HepG2 (cell line): ENCODE measurements around the gene COG1. TPM values are rescaled to one million over a fixed set of nuclear protein-coding genes. Genes with fewer than 3 reads are reported as not detected.

Source experiments
- ATF7-NPFF ChIP-seq: sonication (generic); formaldehyde crosslinking; IDR thresholded peaks from 2 replicates; pipeline ENCODE4 v1.8.1; 2023; ENCODE audit warnings: mild to moderate bottlenecking, low read depth, missing genetic modification reagents, moderate library complexity
- BORCS8-MEF2B ChIP-seq: sonication (generic); formaldehyde crosslinking; IDR thresholded peaks from 2 replicates; pipeline ENCODE4 v1.8.0; 2022; ENCODE audit warnings: mild to moderate bottlenecking, missing genetic modification reagents
- DR1 ChIP-seq: sonication (generic); formaldehyde crosslinking; IDR thresholded peaks from 2 replicates; pipeline ENCODE4 v1.8.0; 2021; ENCODE audit warnings: mild to moderate bottlenecking, missing genetic modification reagents, inconsistent platforms
- NCOA5 ChIP-seq: sonication (generic); formaldehyde crosslinking; IDR thresholded peaks from 2 replicates; pipeline ENCODE4 v1.4.0; 2020; ENCODE audit warnings: missing genetic modification reagents
- NFE2 ChIP-seq: sonication (generic); formaldehyde crosslinking; IDR thresholded peaks from 2 replicates; pipeline ENCODE4 v1.4.0; 2020; ENCODE audit warnings: missing genetic modification reagents
- PBX3 ChIP-seq: sonication (generic); formaldehyde crosslinking; IDR thresholded peaks from 2 replicates; pipeline ENCODE4 v1.8.1; 2023; ENCODE audit warnings: missing genetic modification reagents, inconsistent platforms, borderline replicate concordance
- SALL2 ChIP-seq: sonication (generic); formaldehyde crosslinking; IDR thresholded peaks from 2 replicates; pipeline ENCODE4 v1.8.1; 2023; ENCODE audit warnings: mild to moderate bottlenecking, missing genetic modification reagents, inconsistent platforms
- SNAPC4 ChIP-seq: sonication (generic); formaldehyde crosslinking; IDR thresholded peaks from 2 replicates; pipeline ENCODE4 v1.4.0; 2020; ENCODE audit warnings: mild to moderate bottlenecking, missing genetic modification reagents
- UBTF ChIP-seq: sonication (generic); formaldehyde crosslinking; IDR thresholded peaks from 2 replicates; pipeline ENCODE4 v1.4.0; 2020; ENCODE audit warnings: mild to moderate bottlenecking, missing genetic modification reagents
- ZBTB49 ChIP-seq: sonication (generic); formaldehyde crosslinking; IDR thresholded peaks from 2 replicates; pipeline ENCODE4 v1.4.0; 2020; ENCODE audit warnings: missing genetic modification reagents, borderline replicate concordance
- ZNF207 ChIP-seq: fragments of 450-650 bp; IDR thresholded peaks from 2 replicates; pipeline ENCODE4 v1.6.1; 2016; ENCODE audit warnings: antibody characterized with exemption, borderline replicate concordance
- ZNF256 ChIP-seq: sonication (generic); formaldehyde crosslinking; conservative IDR thresholded peaks from 2 replicates; pipeline ENCODE4 v1.4.0; 2020; ENCODE audit warnings: missing genetic modification reagents
- ZNF281 ChIP-seq: sonication (generic); formaldehyde crosslinking; IDR thresholded peaks from 2 replicates; pipeline ENCODE4 v1.4.0; 2020; ENCODE audit warnings: missing genetic modification reagents, borderline replicate concordance
- polyA plus RNA-seq, 8 experiments: library from polyadenylated mRNA; depleted of rRNA in 3 of 8; stranded (reverse) in 7 of 8; unstranded in 1 of 8; fragments of >200 nt; fragmentation: Illumina TruSeq in 4 of 8; extraction: Trizol in 4 of 8; gene quantifications; 2 replicates each; pipeline versions ENCODE4 v1.2.1 to v1.2.3, GENCODE V29; 2011 to 2016; ENCODE audit warnings: low read depth in 4 of 8, missing spikeins in 1 of 8, mixed read lengths in 1 of 8; ENCODE audit not compliant: insufficient read depth in 1 of 8
- total RNA-seq, 5 experiments: library from RNA; depleted of rRNA; stranded (reverse); fragments of >200 nt; fragmentation: Illumina TruSeq; extraction: Trizol; gene quantifications; 2 replicates each; pipeline ENCODE4 v1.2.3, GENCODE V29; 2016; ENCODE audit warnings: low read depth in 1 of 5

Gene COG1
- total and polyA plus RNA-seq, 2 of the 13 experiments (the other 11 are each of a cell fraction or from before 2014, with no cell fraction given): 36.6 to 39.7 TPM

GRCh38 chr17:73187203-73187769 lies 5.6 kb upstream of the COG1 start (continued):
- no peak; the same call in 1 of the 2 replicates for TF ChIP-seq UBTF (CRISPR knock-in tag)
- peak; percentile 66; the same call in 1 of the 2 replicates for TF ChIP-seq ZNF281 (CRISPR knock-in tag)
- TF ChIP-seq DR1 (CRISPR knock-in tag): 0 out of 2 replicates have a peak, but pooled peaks have one; percentile 40
- TF ChIP-seq ATF7-NPFF (CRISPR knock-in tag): peak; percentile 39; the same call in 1 of the 2 replicates
- no peak for TF ChIP-seq PBX3
- TF ChIP-seq SALL2 (CRISPR knock-in tag): peak; percentile 85; the same call in 1 of the 2 replicates
- TF ChIP-seq BORCS8-MEF2B: no peak
- TF ChIP-seq ZNF256 (CRISPR knock-in tag): 0 out of 2 replicates have a peak, but pooled peaks have one; percentile 22
- TF ChIP-seq ZNF207: no peak
- no peak for TF ChIP-seq SNAPC4
- TF ChIP-seq ZBTB49 (CRISPR knock-in tag): 0 out of 2 replicates have a peak, but pooled peaks have one; percentile 44
- TF ChIP-seq NCOA5 (CRISPR knock-in tag): no peak
- TF ChIP-seq NFE2 (CRISPR knock-in tag): no peak
